Suprapubic skin (tissue), 4 donors: ENCODE results near the gene TOM1.

Experiments used
- EP300 ChIP-seq: sonication (generic); formaldehyde crosslinking; IDR thresholded peaks from one replicate; pipeline ENCODE4 v1.6.1; 2017; ENCODE audit warnings: antibody characterized with exemption
- POLR2A ChIP-seq, 2 donors: fragments of 450-650 bp; IDR thresholded peaks; one replicate each; pipeline ENCODE4 v1.6.1; 2017; ENCODE audit warnings: antibody characterized with exemption in 2 of 2, mild to moderate bottlenecking in 2 of 2, moderate library complexity in 2 of 2
- POLR2AphosphoS5 ChIP-seq, 3 donors: sonication (generic); formaldehyde crosslinking; IDR thresholded peaks; one replicate each; pipeline ENCODE4 v1.6.1; 2017; ENCODE audit warnings: antibody characterized with exemption in 3 of 3
- TF ChIP-seq, protein P1 (sequence below), 2 donors: fragments of 200-600 bp in 1 of 2; fragments of 450-650 bp in 1 of 2; sonication (generic) in 1 of 2; IDR thresholded peaks; one replicate each; pipeline ENCODE4 v1.5.1; 2016 to 2019; ENCODE audit warnings: antibody characterized with exemption in 2 of 2, mild to moderate bottlenecking in 1 of 2, moderate library complexity in 1 of 2

DNA sequence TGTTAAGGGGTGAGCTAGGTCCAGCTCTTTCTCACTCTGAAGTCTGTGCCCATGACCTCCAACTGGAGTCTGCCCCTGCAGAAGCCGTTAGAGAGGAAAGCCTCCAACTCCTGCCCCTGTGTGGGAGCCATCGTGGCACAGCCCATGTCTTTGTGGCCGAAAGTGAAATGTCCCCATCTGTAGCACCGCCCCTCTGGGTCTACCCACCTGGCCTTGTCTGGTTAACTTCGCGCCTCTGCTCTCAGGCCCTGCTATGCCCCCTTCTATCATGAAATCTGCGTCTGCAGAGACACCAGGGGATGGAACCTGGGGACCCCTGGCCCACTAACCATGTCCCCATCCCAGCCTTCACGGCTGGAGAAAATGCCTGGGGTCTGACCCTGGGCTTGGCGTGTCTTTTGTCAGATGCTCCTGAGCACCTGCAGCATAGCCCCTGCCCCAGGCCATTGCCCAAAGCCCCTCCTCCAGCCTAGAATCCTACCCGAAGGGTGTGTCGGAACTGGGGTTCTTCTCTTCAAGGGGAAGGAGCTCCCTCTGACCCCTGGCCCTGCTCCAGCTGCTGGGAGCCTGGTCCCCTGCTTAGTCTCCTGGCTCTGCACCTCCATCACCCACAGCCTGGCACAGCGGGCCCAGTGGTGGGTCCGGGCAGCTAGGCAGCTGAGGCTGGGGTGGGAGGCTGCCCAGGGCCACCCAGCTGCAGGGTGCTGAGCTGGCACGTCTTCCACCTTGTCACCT is 45.4 kb downstream of the TOM1 start:
- TF ChIP-seq POLR2A (IDR thresholded peaks at IDR 0.05) (no peak), POLR2AphosphoS5 (IDR thresholded peaks at IDR 0.05) (no peak), EP300 (no peak)
- TF ChIP-seq, protein P1, sequence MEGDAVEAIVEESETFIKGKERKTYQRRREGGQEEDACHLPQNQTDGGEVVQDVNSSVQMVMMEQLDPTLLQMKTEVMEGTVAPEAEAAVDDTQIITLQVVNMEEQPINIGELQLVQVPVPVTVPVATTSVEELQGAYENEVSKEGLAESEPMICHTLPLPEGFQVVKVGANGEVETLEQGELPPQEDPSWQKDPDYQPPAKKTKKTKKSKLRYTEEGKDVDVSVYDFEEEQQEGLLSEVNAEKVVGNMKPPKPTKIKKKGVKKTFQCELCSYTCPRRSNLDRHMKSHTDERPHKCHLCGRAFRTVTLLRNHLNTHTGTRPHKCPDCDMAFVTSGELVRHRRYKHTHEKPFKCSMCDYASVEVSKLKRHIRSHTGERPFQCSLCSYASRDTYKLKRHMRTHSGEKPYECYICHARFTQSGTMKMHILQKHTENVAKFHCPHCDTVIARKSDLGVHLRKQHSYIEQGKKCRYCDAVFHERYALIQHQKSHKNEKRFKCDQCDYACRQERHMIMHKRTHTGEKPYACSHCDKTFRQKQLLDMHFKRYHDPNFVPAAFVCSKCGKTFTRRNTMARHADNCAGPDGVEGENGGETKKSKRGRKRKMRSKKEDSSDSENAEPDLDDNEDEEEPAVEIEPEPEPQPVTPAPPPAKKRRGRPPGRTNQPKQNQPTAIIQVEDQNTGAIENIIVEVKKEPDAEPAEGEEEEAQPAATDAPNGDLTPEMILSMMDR (IDR thresholded peaks at IDR 0.05): no peak
